GM19324 (cell line): ENCODE measurements around the gene MAST3.

Experiments used
- ATAC-seq: cut with Tn5 transposase; IDR thresholded peaks from one replicate; pipeline ENCODE4 v1.9.1; 2021; ENCODE audit warnings: mild to moderate bottlenecking, moderate library complexity; ENCODE audit not compliant: unreplicated experiment, low FRiP score

Gene MAST3

GRCh38 chr19:18131841-18132596, 34.4 kb downstream of the MAST3 start:
- ATAC-seq = no peak

GRCh38 chr19:18135712-18136584, 38.4 kb downstream of the MAST3 start:
- no peak for ATAC-seq

- no peak for ATAC-seq
Measured at GRCh38 chr19:18137242-18137641, 39.7 kb downstream of the MAST3 start.

GRCh38 chr19:18137657-18138339, 40.2 kb downstream of the MAST3 start:
- ATAC-seq = no peak

- ATAC-seq = no peak
Measured at GRCh38 chr19:18140473-18140872, 42.9 kb downstream of the MAST3 start.

- no peak for ATAC-seq
Measured at GRCh38 chr19:18141031-18141430, 43.5 kb downstream of the MAST3 start.

GRCh38 chr19:18143902-18144301, 46.3 kb downstream of the MAST3 start:
- ATAC-seq = no peak

GRCh38 chr19:18144361-18144760, 46.8 kb downstream of the MAST3 start:
- ATAC-seq = no peak

GRCh38 chr19:18144906-18145305, 47.3 kb downstream of the MAST3 start:
- no peak for ATAC-seq

- ATAC-seq = no peak
Measured at GRCh38 chr19:18145391-18145999, 47.9 kb downstream of the MAST3 start.

GRCh38 chr19:18147396-18147795, 49.8 kb downstream of the MAST3 start:
- no peak for ATAC-seq

- ATAC-seq = no peak
Measured at GRCh38 chr19:18149596-18149975, 52.0 kb downstream of the MAST3 start.

GRCh38 chr19:18150776-18151624, 53.4 kb downstream of the MAST3 start:
- ATAC-seq = no peak

- peak; percentile 60 for ATAC-seq
Measured at GRCh38 chr19:18152442-18152816, 54.9 kb downstream of the MAST3 start.

GRCh38 chr19:18152817-18153555, 55.4 kb downstream of the MAST3 start, which contains the start of gene PIK3R2:
Gene PIK3R2, plus strand, starts transcription at chr19:18153163. Its CDS starts 2,717 bp downstream, at chr19:18155880.
- peak; percentile 71 for ATAC-seq

GRCh38 chr19:18153556-18154134, 56.1 kb downstream of the MAST3 start:
- no peak for ATAC-seq

- no peak for ATAC-seq
Measured at GRCh38 chr19:18155095-18156087, 57.8 kb downstream of the MAST3 start.

GRCh38 chr19:18156268-18156667, 58.7 kb downstream of the MAST3 start:
- no peak for ATAC-seq
